HG03558 (cell line): ENCODE results near the gene NUTM2G.
"Not testable (repeated sequence)": the region's sequence is repeated elsewhere in the genome, so short reads cannot be mapped to it uniquely, and the experiment has no call there.

Experiments
- ATAC-seq: cut with Tn5 transposase; IDR thresholded peaks from one replicate; pipeline ENCODE4 v1.9.1; 2021; ENCODE audit warnings: moderate number of reproducible peaks; ENCODE audit not compliant: unreplicated experiment; ENCODE audit errors: extremely low read depth

The NUTM2G gene

GRCh38 chr9:96928543-96928942 is at the start of gene NUTM2G:
TSS of gene NUTM2G (plus strand) at chr9:96928843. CDS start at chr9:96929025, 182 bp downstream.
- not testable (repeated sequence) for ATAC-seq

DNA sequence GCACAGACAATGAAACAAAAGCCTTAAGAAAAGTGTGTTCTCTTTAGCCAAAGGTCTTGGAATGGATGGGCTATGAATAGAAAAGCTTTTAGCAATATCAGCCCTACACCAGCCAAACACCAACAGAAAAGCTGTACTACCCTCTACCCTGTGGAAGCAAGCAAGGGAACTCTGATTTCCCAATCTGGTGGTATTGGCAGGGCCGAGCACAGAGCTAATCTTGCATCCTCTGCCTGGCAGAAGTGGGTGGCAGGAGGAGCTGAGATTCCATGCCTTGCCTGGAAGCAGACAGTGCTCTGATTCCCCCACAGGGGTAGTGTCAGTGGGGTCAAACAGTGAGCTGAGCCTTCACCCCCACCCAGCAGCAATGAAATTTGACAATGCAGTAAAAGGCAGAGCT is 44.7 kb upstream of the NUTM2G start:
- ATAC-seq: no peak

DNA sequence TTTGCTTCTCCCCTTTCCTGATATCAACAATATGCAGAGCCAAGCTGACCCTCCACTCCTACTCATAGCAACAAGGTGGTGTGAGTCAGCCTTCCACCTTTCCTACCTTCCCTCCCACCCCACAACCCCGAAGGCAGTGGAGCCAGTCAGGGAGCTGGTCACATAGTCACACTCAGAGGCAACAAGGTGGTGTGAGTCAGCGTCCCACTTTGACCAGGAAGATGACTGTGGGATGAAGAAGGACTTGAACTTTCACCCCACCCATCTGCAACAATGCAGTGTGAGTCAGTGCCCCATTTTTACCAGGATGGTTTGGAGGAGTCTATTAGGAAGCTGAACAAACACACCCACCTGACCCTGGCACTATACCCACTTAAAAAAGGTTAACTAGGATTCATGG is 44.2 kb upstream of the NUTM2G start:
- no peak for ATAC-seq

DNA sequence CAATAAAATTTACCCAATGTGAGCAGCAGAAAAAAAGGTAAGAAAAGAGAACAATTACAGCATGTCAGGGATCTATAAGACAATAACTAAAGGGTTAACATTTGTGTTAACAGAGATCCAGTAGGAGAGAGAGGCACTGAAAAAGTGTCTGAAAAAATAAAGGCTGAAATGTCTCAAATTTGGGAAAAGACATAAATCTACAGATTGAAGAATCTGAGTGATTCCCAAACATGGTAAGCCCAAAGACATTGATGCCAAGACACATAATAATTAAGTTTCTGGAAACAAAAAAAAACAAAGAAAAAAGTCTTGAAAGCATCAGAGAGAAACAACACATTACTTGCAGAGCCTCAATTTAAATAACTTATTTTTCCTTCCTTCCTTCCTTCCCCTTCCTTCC is 43.2 kb upstream of the NUTM2G start:
- no peak for ATAC-seq

GRCh38 chr9:96888591-96888990 is 40.1 kb upstream of the NUTM2G start:
- no peak for ATAC-seq

GRCh38 chr9:96892131-96892530 is 36.5 kb upstream of the NUTM2G start:
- ATAC-seq: no peak

- ATAC-seq: not testable (repeated sequence)
Observed at GRCh38 chr9:96900010-96900409, 28.6 kb upstream of the NUTM2G start.

- ATAC-seq: not testable (repeated sequence)
Observed at GRCh38 chr9:96904947-96905722, 23.5 kb upstream of the NUTM2G start.

GRCh38 chr9:96908479-96908878 is 20.2 kb upstream of the NUTM2G start:
- not testable (repeated sequence) for ATAC-seq

DNA sequence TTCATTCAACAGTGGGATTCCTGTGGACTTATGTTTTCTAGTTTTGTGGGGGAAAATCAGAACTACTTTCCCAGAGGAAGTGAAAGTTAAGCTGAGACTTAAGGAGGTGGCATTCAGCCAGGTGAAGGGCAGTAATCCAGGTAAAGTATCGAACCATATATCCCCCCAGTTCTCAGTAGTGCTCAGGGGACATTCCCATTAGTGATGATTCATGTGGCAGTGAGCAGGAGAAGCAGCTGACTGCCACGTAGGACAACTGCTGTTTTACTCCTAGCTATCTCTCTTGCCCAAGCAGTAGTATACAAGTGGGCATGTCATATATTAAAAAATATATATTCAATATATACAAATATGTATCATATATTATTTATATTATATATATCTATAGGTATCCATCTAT is 13.1 kb upstream of the NUTM2G start:
- not testable (repeated sequence) for ATAC-seq

- ATAC-seq: not testable (repeated sequence)
Observed at GRCh38 chr9:96916531-96916930, 12.1 kb upstream of the NUTM2G start.

- ATAC-seq: not testable (repeated sequence)
Observed at GRCh38 chr9:96918550-96918949, 10.1 kb upstream of the NUTM2G start.

GRCh38 chr9:96920803-96921202 is 7.8 kb upstream of the NUTM2G start:
- not testable (repeated sequence) for ATAC-seq

DNA sequence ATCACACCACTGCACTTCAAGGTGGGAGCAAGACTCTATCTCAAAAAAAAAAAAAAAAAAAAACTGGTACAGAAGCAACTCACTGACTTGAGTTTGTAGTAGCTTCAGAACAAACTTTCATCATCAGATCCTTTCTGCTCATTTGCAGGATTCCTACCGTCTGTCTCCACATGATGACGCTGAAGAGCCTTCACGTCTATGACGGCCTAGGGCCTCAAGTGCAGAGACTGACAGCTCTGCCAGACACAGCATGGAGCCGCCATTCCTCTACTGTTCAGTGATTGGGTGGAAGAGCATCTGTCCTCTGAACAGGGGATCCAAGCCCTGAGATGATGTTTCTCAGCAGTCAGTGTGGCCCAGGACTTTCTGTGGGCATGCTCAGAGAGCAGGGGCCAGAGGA is 3.1 kb upstream of the NUTM2G start:
- ATAC-seq: not testable (repeated sequence)

DNA sequence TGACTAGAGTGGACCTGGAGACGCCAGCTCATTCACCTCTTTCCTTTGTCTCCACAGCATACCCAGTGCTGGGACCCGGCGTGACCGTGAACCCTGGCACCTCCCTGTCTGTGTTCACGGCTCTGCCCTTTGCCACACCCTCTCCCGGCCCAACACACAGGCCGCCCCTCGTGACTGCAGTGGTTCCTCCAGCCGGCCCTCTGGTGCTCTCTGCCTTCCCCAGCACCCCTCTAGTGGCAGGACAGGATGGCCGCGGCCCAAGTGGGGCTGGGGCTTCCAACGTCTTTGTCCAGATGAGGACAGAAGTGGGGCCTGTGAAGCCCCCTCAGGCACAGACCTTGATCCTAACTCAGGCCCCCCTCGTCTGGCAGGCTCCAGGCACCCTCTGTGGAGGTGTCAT is 3.0 kb downstream of the NUTM2G start:
- not testable (repeated sequence) for ATAC-seq

GRCh38 chr9:96934097-96934496 is 5.5 kb downstream of the NUTM2G start:
- not testable (repeated sequence) for ATAC-seq

DNA sequence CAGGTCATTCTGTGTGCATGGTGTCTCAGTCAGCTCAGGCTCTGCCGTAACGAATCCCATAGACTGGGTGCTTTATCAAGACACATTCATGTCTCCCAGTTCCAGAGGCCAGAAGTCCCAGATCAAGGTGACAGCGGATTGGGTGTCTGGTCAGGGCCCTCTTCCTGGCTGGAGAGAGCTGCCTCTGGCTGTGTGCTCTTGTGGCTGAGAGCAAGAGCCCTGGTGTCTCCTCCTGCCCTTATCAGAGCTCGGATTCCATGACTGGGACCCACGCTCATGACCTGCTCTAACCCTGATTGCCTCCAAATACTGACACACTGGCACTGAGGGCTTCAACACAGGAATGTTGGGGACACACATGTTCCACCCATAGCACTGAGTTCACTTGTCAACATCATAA is 6.1 kb downstream of the NUTM2G start:
- ATAC-seq: not testable (repeated sequence)

- not testable (repeated sequence) for ATAC-seq
Observed at GRCh38 chr9:96935401-96935800, 6.8 kb downstream of the NUTM2G start.

DNA sequence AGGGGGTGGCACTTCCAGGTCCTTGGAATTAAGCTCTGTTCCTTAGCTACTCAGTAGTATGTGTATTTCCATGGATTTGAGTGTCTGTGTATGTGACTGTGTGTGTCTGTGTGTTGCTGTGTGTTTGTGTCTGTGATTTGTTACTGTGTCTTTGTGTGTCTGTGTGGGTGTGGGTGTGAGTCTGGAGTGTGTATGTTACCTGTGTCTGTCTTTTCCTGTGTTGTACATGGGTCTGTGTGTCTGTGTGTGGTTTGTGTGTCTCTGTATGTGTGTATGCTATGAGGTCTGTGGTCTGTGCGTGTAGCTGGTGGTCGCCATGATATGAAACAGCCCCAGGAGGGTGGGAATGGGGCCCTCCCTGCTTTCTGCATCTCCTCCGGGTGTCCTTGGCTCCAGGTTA is 8.8 kb downstream of the NUTM2G start:
- not testable (repeated sequence) for ATAC-seq

- not testable (repeated sequence) for ATAC-seq
Observed at GRCh38 chr9:96938957-96939665, 10.5 kb downstream of the NUTM2G start.

DNA sequence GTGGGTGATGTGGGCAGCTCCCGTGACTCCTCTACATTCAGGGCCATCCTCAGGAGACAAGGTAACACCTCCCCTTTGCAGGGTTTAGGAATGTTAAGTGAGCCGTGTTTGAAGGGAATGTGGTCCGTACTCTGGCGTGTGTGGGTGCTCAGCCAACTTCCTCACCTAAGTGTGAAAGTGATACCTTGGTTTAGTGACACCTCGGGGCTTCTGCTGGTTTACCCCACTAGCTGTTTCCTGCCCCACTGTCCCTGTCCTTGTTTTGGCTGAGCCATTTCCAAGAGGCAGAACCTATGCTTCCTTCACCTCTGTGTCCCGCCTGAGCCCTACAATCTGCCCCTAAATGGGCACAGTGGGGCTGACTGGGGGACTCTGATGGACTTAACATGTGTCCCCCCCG is 12.3 kb downstream of the NUTM2G start:
- ATAC-seq: not testable (repeated sequence)
